SK-N-SH (cell line): Measurements from ENCODE around the gene SCN8A. TPM values are rescaled to one million over a fixed set of nuclear protein-coding genes. Genes with fewer than 3 reads are reported as not detected.

Experiments used
- CTCF ChIA-PET: fragments of 300-600, 350-600 bp; formaldehyde crosslinking; extraction: SDS; loops from one replicate; lab custom pipeline; 2021; lab: Yijun Ruan, JAX
- POLR2A ChIA-PET: fragments of 350-600 bp; sonication (Branson Sonifier 250); formaldehyde crosslinking; extraction: SDS; loops from one replicate; lab custom pipeline; 2020; ENCODE audit warnings: antibody characterized with exemption, inconsistent platforms; lab: Yijun Ruan, JAX
- DNase-seq: peaks from one replicate; pipeline ENCODE4 v3.0.0; 2012
- H2AFZ ChIP-seq: fragments of 200-600 bp; sonication (generic); 2 replicates; pipeline ENCODE4 v1.8.1; 2016; ENCODE audit warnings: antibody characterized with exemption, mild to moderate bottlenecking, low read depth
- H3F3A ChIP-seq: fragments of 200-600 bp; sonication (generic); replicated peaks from 2 replicates; pipeline ENCODE3; 2016; ENCODE audit warnings: antibody characterized with exemption, mild to moderate bottlenecking; ENCODE audit not compliant: insufficient read depth
- H3K27ac ChIP-seq, 2 experiments: fragments of 200-500 bp in 1 of 2; fragments of 200-600 bp in 1 of 2; sonication (Bioruptor generic) in 1 of 2; sonication (generic), shearing (Covaris generic) in 1 of 2; 2 replicates each; pipeline versions ENCODE4 v1.5.1 to v1.6.1; 2014 to 2016; ENCODE audit warnings: low read depth in 2 of 2, inconsistent platforms in 1 of 2, low read length in 1 of 2, mild to moderate bottlenecking in 1 of 2, mixed read lengths in 1 of 2
- H3K27me3 ChIP-seq: fragments of 200-600 bp; sonication (generic), shearing (Covaris generic); 2 replicates; pipeline ENCODE4 v1.6.1; 2016; ENCODE audit warnings: mixed run types; ENCODE audit not compliant: insufficient read depth
- H3K36me3 ChIP-seq, 2 experiments: fragments of 200-500 bp in 1 of 2; fragments of 200-600 bp in 1 of 2; sonication (Bioruptor generic) in 1 of 2; sonication (generic) in 1 of 2; replicated peaks in 1 of 2; 2 replicates each; pipeline versions ENCODE3 to v1.5.1; 2014 to 2016; ENCODE audit warnings: low read length in 1 of 2, mild to moderate bottlenecking in 1 of 2; ENCODE audit not compliant: insufficient read depth in 2 of 2, control insufficient read depth in 1 of 2
- H3K4me1 ChIP-seq, 2 experiments: fragments of 200-500 bp in 1 of 2; fragments of 200-600 bp in 1 of 2; sonication (Bioruptor generic) in 1 of 2; sonication (generic), shearing (Covaris generic) in 1 of 2; 2 replicates each; pipeline versions ENCODE4 v1.5.1 to v1.6.1; 2014 to 2016; ENCODE audit warnings: low read depth in 1 of 2, low read length in 1 of 2, mixed run types in 1 of 2; ENCODE audit not compliant: insufficient read depth in 2 of 2, control insufficient read depth in 1 of 2
- H3K4me2 ChIP-seq: fragments of 200-600 bp; sonication (generic), shearing (Covaris generic); 2 replicates; pipeline ENCODE4 v1.6.1; 2017; ENCODE audit warnings: mixed run types
- H3K4me3 ChIP-seq, 2 experiments: fragments of 200-500 bp in 1 of 2; fragments of 200-600 bp in 1 of 2; sonication (Bioruptor generic) in 1 of 2; sonication (generic), shearing (Covaris generic) in 1 of 2; 2 replicates each; pipeline versions ENCODE4 v1.5.1 to v1.8.1; 2014 to 2016; ENCODE audit warnings: low read depth in 2 of 2, inconsistent platforms in 1 of 2, low read length in 1 of 2, mild to moderate bottlenecking in 1 of 2, mixed read lengths in 1 of 2, moderate library complexity in 1 of 2
- H3K79me2 ChIP-seq: fragments of 200-600 bp; sonication (generic); 2 replicates; pipeline ENCODE4 v1.8.1; 2017; ENCODE audit warnings: mild to moderate bottlenecking; ENCODE audit not compliant: insufficient read depth
- H3K9ac ChIP-seq: fragments of 200-600 bp; sonication (generic); 2 replicates; pipeline ENCODE4 v1.6.1; 2017; ENCODE audit warnings: mixed run types
- H3K9me2 ChIP-seq: fragments of 200-600 bp; sonication (generic); 2 replicates; pipeline ENCODE4 v1.6.1; 2017; ENCODE audit warnings: mixed run types
- H3K9me3 ChIP-seq: fragments of 200-600 bp; sonication (generic); 2 replicates; pipeline ENCODE4 v1.6.1; 2017; ENCODE audit warnings: mixed run types, mild to moderate bottlenecking, moderate library complexity
- H4K20me1 ChIP-seq: fragments of 200-600 bp; sonication (generic); 2 replicates; pipeline ENCODE4 v1.6.1; 2017; ENCODE audit warnings: mild to moderate bottlenecking, mixed run types; ENCODE audit not compliant: insufficient read depth
- CTCF ChIP-seq: fragments of 200-600 bp; sonication (generic); IDR thresholded peaks from 2 replicates; pipeline ENCODE4 v1.6.1; 2017; ENCODE audit warnings: antibody characterized with exemption, mild to moderate bottlenecking, moderate library complexity
- ELF1 ChIP-seq: IDR thresholded peaks from 2 replicates; pipeline ENCODE4 v1.4.0; 2012
- FOXM1 ChIP-seq: IDR thresholded peaks from 2 replicates; pipeline ENCODE4 v1.4.0; 2012; ENCODE audit warnings: low read depth, mild to moderate bottlenecking
- MAX ChIP-seq: IDR thresholded peaks from 2 replicates; pipeline ENCODE4 v1.4.0; 2012; ENCODE audit warnings: low read depth
- PBX3 ChIP-seq: IDR thresholded peaks from 2 replicates; pipeline ENCODE4; 2012
- RAD21 ChIP-seq: IDR thresholded peaks from 2 replicates; pipeline ENCODE4 v1.6.1; 2012; ENCODE audit warnings: mild to moderate bottlenecking, low read length
- RCOR1 ChIP-seq: fragments of 150-350 bp; IDR thresholded peaks from 2 replicates; pipeline ENCODE4 v1.6.1; 2017; ENCODE audit warnings: antibody characterized with exemption, low read length
- REST ChIP-seq: IDR thresholded peaks from 2 replicates; pipeline ENCODE4 v1.6.1; 2012; ENCODE audit warnings: mild to moderate bottlenecking, low read depth, low read length, moderate library complexity
- RXRA ChIP-seq: IDR thresholded peaks from 2 replicates; pipeline ENCODE4 v1.4.0; 2012; ENCODE audit warnings: low read depth, mild to moderate bottlenecking, borderline replicate concordance
- TCF12 ChIP-seq: IDR thresholded peaks from 2 replicates; pipeline ENCODE4 v1.4.0; 2012
- WGBS: methylation state at CpG from one replicate; pipeline ENCODE4 v1.1.6; 2017; ENCODE audit warnings: low lambda C conversion rate; 5-methylcytosine and 5-hydroxymethylcytosine counted together
- polyA plus RNA-seq, 3 experiments: library from polyadenylated mRNA; depleted of rRNA; stranded (reverse); fragments of >200 nt; gene quantifications; 2 replicates each; pipeline ENCODE4 v1.2.3, GENCODE V29; 2012

SCN8A gene
- polyA plus RNA-seq, 1 of the 3 experiments (the other 2 are of a cell fraction): 7.1 TPM

- Histone ChIP-seq H3K9ac (no peak overlapping the region), H4K20me1 (no peaks in the 10 kb centered on the region), H3K4me3 (no peak overlapping the region), H3K27me3 (no peaks in the 10 kb centered on the region), H2AFZ (no peak overlapping the region), H3K9me2 (no peaks in the 10 kb centered on the region), H3K9me3 (no peaks in the 10 kb centered on the region), H3F3A (peaks cover 14% of the 10 kb centered on the region), H3K4me2 (no peak overlapping the region), H3K4me1 (no peaks in the 10 kb centered on the region; a peak in 2 of 4 replicates), H3K79me2 (no peaks in the 10 kb centered on the region; the same call in 1 of the 2 replicates), H3K27ac (no peak overlapping the region), H3K36me3 (peaks cover 9 to 19% of the 10 kb centered on the region in 2 experiments)
- DNase-seq: no peak
- POLR2A ChIA-PET: no interaction called here
- CTCF ChIA-PET: no interaction called here
- TF ChIP-seq FOXM1 (no peak), PBX3 (no peak), RCOR1 (no peak), CTCF (no peak), RAD21 (no peak), RXRA (no peak), ELF1 (no peak), MAX (no peak), TCF12 (no peak), REST (no peak)
- WGBS: 88% methylated on average over 3 of the region's 3 CpGs
Measured at GRCh38 chr12:51717326-51717925, 126.4 kb downstream of the SCN8A start.
